Gastroesophageal sphincter (tissue), 3 donors: ENCODE measurements around the gene TENT4A.

Source experiments
- EP300 ChIP-seq: sonication (generic); formaldehyde crosslinking; IDR thresholded peaks from one replicate; pipeline ENCODE4 v1.6.1; 2017; ENCODE audit warnings: antibody characterized with exemption, mild to moderate bottlenecking
- POLR2A ChIP-seq, 2 donors: fragments of 450-650 bp; IDR thresholded peaks; one replicate each; pipeline ENCODE4 v1.6.1; 2017; ENCODE audit warnings: antibody characterized with exemption in 2 of 2, mild to moderate bottlenecking in 2 of 2, moderate library complexity in 1 of 2
- POLR2AphosphoS5 ChIP-seq: sonication (generic); formaldehyde crosslinking; IDR thresholded peaks from one replicate; pipeline ENCODE4 v1.6.1; 2017; ENCODE audit warnings: antibody characterized with exemption
- TF ChIP-seq, protein P1 (sequence below), 4 experiments: fragments of 200-600 bp in 2 of 4; fragments of 450-650 bp in 2 of 4; sonication (generic) in 1 of 4; IDR thresholded peaks; one replicate each; pipeline ENCODE4 v1.5.1; 2017 to 2019; ENCODE audit warnings: antibody characterized with exemption in 4 of 4, mild to moderate bottlenecking in 2 of 4, moderate library complexity in 2 of 4

- TF ChIP-seq, protein P1, sequence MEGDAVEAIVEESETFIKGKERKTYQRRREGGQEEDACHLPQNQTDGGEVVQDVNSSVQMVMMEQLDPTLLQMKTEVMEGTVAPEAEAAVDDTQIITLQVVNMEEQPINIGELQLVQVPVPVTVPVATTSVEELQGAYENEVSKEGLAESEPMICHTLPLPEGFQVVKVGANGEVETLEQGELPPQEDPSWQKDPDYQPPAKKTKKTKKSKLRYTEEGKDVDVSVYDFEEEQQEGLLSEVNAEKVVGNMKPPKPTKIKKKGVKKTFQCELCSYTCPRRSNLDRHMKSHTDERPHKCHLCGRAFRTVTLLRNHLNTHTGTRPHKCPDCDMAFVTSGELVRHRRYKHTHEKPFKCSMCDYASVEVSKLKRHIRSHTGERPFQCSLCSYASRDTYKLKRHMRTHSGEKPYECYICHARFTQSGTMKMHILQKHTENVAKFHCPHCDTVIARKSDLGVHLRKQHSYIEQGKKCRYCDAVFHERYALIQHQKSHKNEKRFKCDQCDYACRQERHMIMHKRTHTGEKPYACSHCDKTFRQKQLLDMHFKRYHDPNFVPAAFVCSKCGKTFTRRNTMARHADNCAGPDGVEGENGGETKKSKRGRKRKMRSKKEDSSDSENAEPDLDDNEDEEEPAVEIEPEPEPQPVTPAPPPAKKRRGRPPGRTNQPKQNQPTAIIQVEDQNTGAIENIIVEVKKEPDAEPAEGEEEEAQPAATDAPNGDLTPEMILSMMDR (IDR thresholded peaks at IDR 0.05) = no peak
- TF ChIP-seq POLR2AphosphoS5 (no peak), POLR2A (IDR thresholded peaks at IDR 0.05) (no peak), EP300 (no peak)
Observed at GRCh38 chr5:6703806-6704205, 9.4 kb upstream of the TENT4A start.
